Activated CD8-positive, alpha-beta memory T cell treated with anti-CD3 and anti-CD28 coated beads, Interleukin-2, amount 10 ng/mL, durations not matched to agents 7 days and 5 days (primary cell): ENCODE data around the gene MEA1. TPM values are rescaled to one million over a fixed set of nuclear protein-coding genes. Genes with fewer than 3 reads are reported as not detected.
A peak's percentile ranks its signal among the peaks of the same experiment; 100 is the strongest.

Experiments used
- ATAC-seq: fragments of 150-1000 bp; cut with Tn5 transposase; one replicate; pipeline ENCODE4 v1.10.0; 2021; ENCODE audit warnings: moderate library complexity
- CTCF ChIA-PET: fragments of 350-600 bp; sonication (Branson Sonifier 250); formaldehyde crosslinking; loops from one replicate; lab custom pipeline; 2021; ENCODE audit warnings: antibody characterized with exemption; lab: Charles Lee
- DNase-seq: peaks from one replicate; pipeline ENCODE4 v3.0.0-alpha.2; 2020
- H3K27ac Mint-ChIP-seq: one replicate; pipeline ENCODE4 v1.8.0; 2021; ENCODE audit warnings: mild to moderate bottlenecking, mixed read lengths
- H3K27me3 Mint-ChIP-seq: one replicate; pipeline ENCODE4 v1.8.0; 2021; ENCODE audit warnings: mixed read lengths
- H3K36me3 Mint-ChIP-seq: one replicate; pipeline ENCODE4 v1.8.0; 2021; ENCODE audit warnings: mild to moderate bottlenecking, mixed read lengths
- H3K4me1 Mint-ChIP-seq: one replicate; pipeline ENCODE4 v1.8.0; 2021; ENCODE audit warnings: mixed read lengths
- H3K4me3 Mint-ChIP-seq: one replicate; pipeline ENCODE4 v1.8.0; 2021; ENCODE audit warnings: mild to moderate bottlenecking, moderate library complexity, mixed read lengths
- H3K9me3 Mint-ChIP-seq: one replicate; pipeline ENCODE4 v1.8.0; 2022; ENCODE audit warnings: low read depth, mixed read lengths
- total RNA-seq, 2 experiments: library from RNA; stranded (reverse); gene quantifications; one replicate each; pipeline ENCODE4 v1.2.3, GENCODE V29; 2021

MEA1 gene
- total RNA-seq, 2 experiments from 2014 or later, result 61.8 to 75.2 TPM

DNA sequence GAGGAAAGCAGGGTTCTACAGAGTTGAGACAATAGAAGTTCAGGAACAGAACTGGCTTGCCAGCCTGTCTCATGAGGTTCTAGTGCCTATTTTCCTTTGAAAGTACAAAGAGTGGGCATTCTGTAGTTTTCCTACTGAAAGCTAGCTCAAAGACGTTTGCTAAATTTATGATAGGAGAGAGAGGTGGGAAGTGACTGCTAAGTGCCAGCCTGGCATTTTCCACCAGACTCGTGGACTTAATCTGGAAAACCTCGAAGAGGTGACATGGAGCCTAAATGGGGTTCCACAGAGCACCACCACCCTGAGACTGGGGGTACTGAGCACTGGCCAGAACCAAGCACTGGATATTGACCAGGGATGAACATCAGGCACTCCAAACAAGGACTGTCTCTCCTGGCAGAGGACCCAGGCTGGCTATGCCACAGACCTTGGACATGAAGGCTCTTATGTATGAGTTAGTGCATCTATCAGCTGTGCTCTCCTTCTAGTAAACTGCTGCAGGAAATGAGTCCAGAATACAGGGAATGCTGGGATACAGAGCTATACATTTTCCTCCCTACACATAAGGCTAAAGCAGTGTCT is 41.9 kb downstream of the MEA1 start:
- no peaks in the 10 kb centered on the region for H3K9me3 Mint-ChIP-seq
- no peak for DNase-seq
- no peak for ATAC-seq
- peaks cover 7% of the 10 kb centered on the region for H3K36me3 Mint-ChIP-seq
- peaks cover 15% of the 10 kb centered on the region for H3K4me1 Mint-ChIP-seq
- no peaks in the 10 kb centered on the region for H3K27me3 Mint-ChIP-seq
- CTCF ChIA-PET, result interaction anchor here (1.3 kb wide), 1 partner anchor 172 kb away, joined by 3 read pairs; no protein-coding TSS in a partner anchor
- no peak overlapping the region for H3K4me3 Mint-ChIP-seq
- H3K27ac Mint-ChIP-seq, result no peak overlapping the region

DNA sequence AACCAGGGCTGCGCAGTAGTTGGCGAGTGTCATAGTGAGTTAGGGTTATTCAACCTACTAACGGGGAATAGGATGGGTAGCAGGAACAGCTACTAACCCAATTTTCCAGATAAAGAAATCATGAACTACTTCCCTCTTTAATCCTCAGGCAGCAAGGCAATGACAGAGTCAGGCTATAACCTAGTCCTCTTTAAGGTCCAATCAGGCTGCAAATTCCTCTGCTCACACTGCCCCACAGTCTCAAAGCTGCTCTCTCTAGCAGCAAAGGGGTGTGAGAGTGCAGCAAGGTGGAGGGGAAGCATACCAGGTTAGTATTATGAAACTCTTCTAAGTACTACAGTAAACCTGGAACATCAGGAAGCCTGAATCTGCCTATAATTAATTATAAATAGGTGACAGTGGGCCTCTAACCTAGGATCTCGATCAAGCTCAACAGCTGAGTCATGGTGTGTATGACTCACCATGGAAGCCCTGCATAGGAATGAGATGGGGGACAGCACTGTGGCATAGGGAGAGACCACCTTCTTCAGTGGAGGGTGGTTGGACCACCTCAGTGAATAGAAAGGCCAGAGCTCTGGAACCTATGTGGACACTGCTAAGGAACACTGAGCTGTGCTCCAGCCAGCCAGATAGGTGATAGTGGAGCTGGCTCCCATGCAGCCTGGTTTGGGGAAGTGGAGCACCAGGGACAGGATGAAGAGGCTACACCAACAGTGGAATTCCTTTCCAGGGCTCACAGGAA is 42.7 kb downstream of the MEA1 start:
- H3K27me3 Mint-ChIP-seq, result no peaks in the 10 kb centered on the region
- H3K36me3 Mint-ChIP-seq, result peaks cover 4% of the 10 kb centered on the region
- no peaks in the 10 kb centered on the region for H3K9me3 Mint-ChIP-seq
- no peak for DNase-seq
- H3K27ac Mint-ChIP-seq, result no peak overlapping the region
- no peak for ATAC-seq
- H3K4me1 Mint-ChIP-seq, result peaks cover 9% of the 10 kb centered on the region
- no peak overlapping the region for H3K4me3 Mint-ChIP-seq
- CTCF ChIA-PET, result interaction anchor here (1.3 kb wide), 1 partner anchor 173 kb away, joined by 3 read pairs; no protein-coding TSS in a partner anchor

DNA sequence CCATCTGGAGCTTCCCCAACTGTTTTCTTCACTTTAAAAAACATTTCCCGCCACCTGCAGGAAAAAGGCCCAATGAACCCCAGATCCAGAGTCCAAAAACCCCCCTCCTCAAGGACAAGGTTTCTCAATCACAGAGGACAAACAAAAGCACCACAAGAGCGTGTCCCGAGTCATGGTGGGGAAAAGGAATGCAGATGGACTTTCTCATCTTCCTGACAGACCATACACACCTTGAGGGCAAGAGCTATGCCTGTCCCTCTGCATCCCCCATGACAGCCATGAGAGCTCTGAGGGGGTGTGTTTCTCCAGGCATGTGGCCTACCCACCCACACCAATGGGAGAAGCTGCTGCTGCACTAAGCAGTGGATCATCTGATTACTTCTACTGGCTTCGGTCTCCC is 43.8 kb downstream of the MEA1 start:
- no peak overlapping the region for H3K4me3 Mint-ChIP-seq
- CTCF ChIA-PET, result no interaction called here
- no peaks in the 10 kb centered on the region for H3K9me3 Mint-ChIP-seq
- peaks cover 4% of the 10 kb centered on the region for H3K4me1 Mint-ChIP-seq
- no peaks in the 10 kb centered on the region for H3K27me3 Mint-ChIP-seq
- H3K27ac Mint-ChIP-seq, result no peak overlapping the region
- H3K36me3 Mint-ChIP-seq, result peaks cover 2% of the 10 kb centered on the region
- DNase-seq, result no peak
- no peak for ATAC-seq

- no peak for DNase-seq
- ATAC-seq, result no peak
- no peaks in the 10 kb centered on the region for H3K27me3 Mint-ChIP-seq
- H3K27ac Mint-ChIP-seq, result no peak overlapping the region
- peaks cover 2% of the 10 kb centered on the region for H3K4me1 Mint-ChIP-seq
- CTCF ChIA-PET, result no interaction called here
- no peaks in the 10 kb centered on the region for H3K9me3 Mint-ChIP-seq
- H3K36me3 Mint-ChIP-seq, result peaks cover 2% of the 10 kb centered on the region
- no peak overlapping the region for H3K4me3 Mint-ChIP-seq
Measured at GRCh38 chr6:42969431-42969830, 44.3 kb downstream of the MEA1 start.

GRCh38 chr6:42968783-42969182 is 45.0 kb downstream of the MEA1 start:
- no peak for ATAC-seq
- no peak overlapping the region for H3K27ac Mint-ChIP-seq
- no peaks in the 10 kb centered on the region for H3K27me3 Mint-ChIP-seq
- H3K4me3 Mint-ChIP-seq, result no peak overlapping the region
- peaks cover 2% of the 10 kb centered on the region for H3K4me1 Mint-ChIP-seq
- no peaks in the 10 kb centered on the region for H3K9me3 Mint-ChIP-seq
- H3K36me3 Mint-ChIP-seq, result peaks cover 2% of the 10 kb centered on the region
- CTCF ChIA-PET, result no interaction called here
- DNase-seq, result no peak

GRCh38 chr6:42968126-42968701 is 45.5 kb downstream of the MEA1 start:
- CTCF ChIA-PET, result no interaction called here
- H3K9me3 Mint-ChIP-seq, result no peaks in the 10 kb centered on the region
- no peak overlapping the region for H3K27ac Mint-ChIP-seq
- ATAC-seq (no peak), DNase-seq (no peak)
- H3K36me3 Mint-ChIP-seq, result peaks cover 1% of the 10 kb centered on the region
- peaks cover 2% of the 10 kb centered on the region for H3K4me1 Mint-ChIP-seq
- no peak overlapping the region for H3K4me3 Mint-ChIP-seq
- H3K27me3 Mint-ChIP-seq, result no peaks in the 10 kb centered on the region

DNA sequence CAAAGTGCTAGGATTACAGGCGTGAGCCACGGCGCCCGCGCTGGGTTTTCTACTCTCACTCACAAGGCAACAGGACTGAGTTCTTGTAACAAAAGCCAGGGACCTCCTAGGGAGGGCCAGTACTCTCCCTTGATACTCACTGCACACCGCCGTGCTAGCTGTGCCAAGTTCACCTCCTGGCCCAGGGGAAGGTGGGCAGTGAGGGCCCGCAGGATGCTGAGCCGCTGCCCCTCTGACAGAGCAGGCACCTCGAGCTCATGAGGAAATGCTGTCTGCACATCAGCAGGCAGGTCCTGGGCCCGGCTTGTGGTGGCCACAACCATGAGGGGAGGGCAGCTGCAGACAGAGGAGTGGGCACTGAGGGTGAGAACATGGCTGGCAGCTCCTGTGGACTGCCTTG is 46.5 kb downstream of the MEA1 start:
- Mint-ChIP-seq H3K36me3 (peaks cover 4% of the 10 kb centered on the region), H3K9me3 (no peaks in the 10 kb centered on the region), H3K4me3 (no peak overlapping the region), H3K27me3 (no peaks in the 10 kb centered on the region), H3K4me1 (peaks cover 2% of the 10 kb centered on the region), H3K27ac (no peak overlapping the region)
- ATAC-seq (no peak), DNase-seq (no peak)
- CTCF ChIA-PET, result interaction anchor here (2.5 kb wide), 1 partner anchor 176 kb away, joined by 8 read pairs; no protein-coding TSS in a partner anchor

- DNase-seq (no peak), ATAC-seq (no peak)
- Mint-ChIP-seq H3K9me3 (no peaks in the 10 kb centered on the region), H3K36me3 (peaks cover 9% of the 10 kb centered on the region), H3K27me3 (no peaks in the 10 kb centered on the region), H3K4me3 (no peak overlapping the region), H3K4me1 (peaks cover 2% of the 10 kb centered on the region), H3K27ac (no peak overlapping the region)
- CTCF ChIA-PET, result interaction anchor here (2.5 kb wide), 1 partner anchor 177 kb away, joined by 8 read pairs; no protein-coding TSS in a partner anchor
Measured at GRCh38 chr6:42966571-42966970, 47.2 kb downstream of the MEA1 start.

GRCh38 chr6:42963855-42964605 is 49.7 kb downstream of the MEA1 start:
- Mint-ChIP-seq H3K4me1 (peaks cover 12% of the 10 kb centered on the region), H3K27ac (no peak overlapping the region), H3K36me3 (peaks cover 9% of the 10 kb centered on the region), H3K27me3 (peaks cover 7% of the 10 kb centered on the region), H3K4me3 (no peak overlapping the region), H3K9me3 (no peaks in the 10 kb centered on the region)
- peak; percentile 62 for DNase-seq
- ATAC-seq, result peak; percentile 47
- CTCF ChIA-PET, result interaction anchor here (1.2 to 1.5 kb wide), 2 partner anchors 12 to 180 kb away, joined by 3 to 8 read pairs; no protein-coding TSS in a partner anchor

DNA sequence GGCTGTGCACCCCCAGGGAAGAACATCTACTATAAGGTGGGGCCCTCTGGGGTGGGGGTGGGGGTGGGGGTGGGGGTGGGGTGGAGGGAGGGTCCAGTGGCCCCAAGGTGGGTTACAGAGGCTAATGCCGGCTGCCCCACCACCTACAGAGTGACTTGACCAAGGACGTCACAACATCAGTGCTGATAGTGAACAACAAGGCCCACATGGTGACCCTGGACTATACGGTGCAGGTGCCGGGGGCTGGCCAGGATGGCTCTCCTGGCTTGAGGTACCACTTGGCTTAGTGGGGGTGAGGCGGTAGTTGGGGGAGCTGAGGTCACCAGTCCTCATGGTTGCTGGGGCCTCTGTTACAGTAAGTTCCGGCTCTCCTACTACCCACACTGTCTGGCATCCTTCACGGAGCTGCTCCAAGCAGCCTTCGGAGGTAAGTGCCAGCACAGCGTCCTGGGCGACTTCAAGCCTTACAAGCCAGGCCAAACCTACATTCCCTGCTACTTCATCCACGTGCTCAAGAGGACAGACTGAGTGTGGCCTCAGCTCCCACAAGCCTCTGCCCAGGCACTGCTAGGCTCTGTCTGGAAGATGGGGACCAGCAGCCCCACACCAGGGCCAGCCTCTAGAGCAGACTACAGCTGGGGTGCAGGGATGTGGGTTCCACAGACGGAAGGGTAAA is 50.4 kb downstream of the MEA1 start:
- DNase-seq (no peak), ATAC-seq (no peak)
- Mint-ChIP-seq H3K36me3 (peaks cover 9% of the 10 kb centered on the region), H3K4me1 (peaks cover 12% of the 10 kb centered on the region), H3K9me3 (no peaks in the 10 kb centered on the region), H3K4me3 (no peak overlapping the region), H3K27me3 (peaks cover 7% of the 10 kb centered on the region), H3K27ac (no peak overlapping the region)
- CTCF ChIA-PET, result interaction anchor here (1.2 to 1.5 kb wide), 2 partner anchors 12 to 181 kb away, joined by 3 to 8 read pairs; no protein-coding TSS in a partner anchor

DNA sequence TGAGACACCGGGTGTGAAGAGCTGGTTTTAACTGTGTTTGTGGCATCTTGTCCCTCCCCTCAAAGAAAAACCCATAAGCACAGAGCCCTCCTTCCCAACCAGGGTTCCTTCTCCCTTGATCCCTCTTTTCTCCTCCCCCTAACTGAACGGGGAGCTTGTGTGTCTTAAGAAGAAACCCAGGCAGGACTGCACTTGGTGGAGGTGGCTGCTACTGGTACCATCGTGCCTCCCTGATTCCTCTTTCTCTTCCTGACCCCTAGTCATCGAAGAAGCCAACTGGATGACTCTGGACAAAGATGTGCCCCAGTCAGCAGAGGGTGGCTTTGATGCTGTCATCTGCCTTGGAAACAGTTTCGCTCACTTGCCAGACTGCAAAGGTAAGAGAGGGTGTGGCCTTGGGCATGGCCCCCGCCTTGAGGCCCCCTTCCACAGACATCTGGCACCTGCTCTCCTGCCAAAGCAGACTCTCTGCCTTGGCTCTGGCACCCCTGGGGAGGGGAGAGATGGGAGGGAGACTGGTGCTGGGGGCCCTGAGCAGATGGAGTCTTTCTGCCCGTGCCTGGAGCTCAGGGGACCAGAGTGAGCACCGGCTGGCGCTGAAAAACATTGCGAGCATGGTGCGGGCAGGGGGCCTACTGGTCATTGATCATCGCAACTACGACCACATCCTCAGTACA is 51.1 kb downstream of the MEA1 start:
- Mint-ChIP-seq H3K9me3 (no peaks in the 10 kb centered on the region), H3K27ac (no peak overlapping the region), H3K36me3 (peaks cover 9% of the 10 kb centered on the region), H3K4me3 (no peak overlapping the region), H3K4me1 (peaks cover 12% of the 10 kb centered on the region), H3K27me3 (peaks cover 7% of the 10 kb centered on the region)
- CTCF ChIA-PET, result no interaction called here
- DNase-seq, result no peak
- ATAC-seq, result no peak

- Mint-ChIP-seq H3K36me3 (peaks cover 9% of the 10 kb centered on the region), H3K4me1 (peaks cover 12% of the 10 kb centered on the region), H3K27me3 (peaks cover 7% of the 10 kb centered on the region), H3K4me3 (no peak overlapping the region), H3K27ac (no peak overlapping the region), H3K9me3 (no peaks in the 10 kb centered on the region)
- DNase-seq, result no peak
- CTCF ChIA-PET, result no interaction called here
- ATAC-seq, result no peak
Measured at GRCh38 chr6:42962096-42962495, 51.6 kb downstream of the MEA1 start.
